GM12891 (cell line): Measurements from ENCODE around the gene RNPS1.

Experiments used
- PAX5 ChIP-seq: IDR thresholded peaks from 2 replicates; pipeline ENCODE4 v1.6.1; 2011; ENCODE audit warnings: low read length, moderate library complexity, mild to moderate bottlenecking; ENCODE audit not compliant: insufficient read depth, severe bottlenecking
- POLR2A ChIP-seq: IDR thresholded peaks from 2 replicates; pipeline ENCODE4 v1.6.1; 2011; ENCODE audit warnings: low read depth, low read length, control low read depth
- POLR2AphosphoS5 ChIP-seq: IDR thresholded peaks from 2 replicates; pipeline ENCODE4 v1.6.1; 2011; ENCODE audit warnings: low read depth, low read length, control low read depth
- POU2F2 ChIP-seq: IDR thresholded peaks from 2 replicates; pipeline ENCODE4 v1.6.1; 2011; ENCODE audit warnings: low read depth, mild to moderate bottlenecking, control low read depth, low read length, moderate library complexity
- SPI1 ChIP-seq: IDR thresholded peaks from 2 replicates; pipeline ENCODE4 v1.6.1; 2011; ENCODE audit warnings: low read depth, low read length, control low read depth
- TAF1 ChIP-seq: IDR thresholded peaks from 2 replicates; pipeline ENCODE4 v1.6.1; 2011; ENCODE audit warnings: low read depth, low read length, control low read depth

DNA sequence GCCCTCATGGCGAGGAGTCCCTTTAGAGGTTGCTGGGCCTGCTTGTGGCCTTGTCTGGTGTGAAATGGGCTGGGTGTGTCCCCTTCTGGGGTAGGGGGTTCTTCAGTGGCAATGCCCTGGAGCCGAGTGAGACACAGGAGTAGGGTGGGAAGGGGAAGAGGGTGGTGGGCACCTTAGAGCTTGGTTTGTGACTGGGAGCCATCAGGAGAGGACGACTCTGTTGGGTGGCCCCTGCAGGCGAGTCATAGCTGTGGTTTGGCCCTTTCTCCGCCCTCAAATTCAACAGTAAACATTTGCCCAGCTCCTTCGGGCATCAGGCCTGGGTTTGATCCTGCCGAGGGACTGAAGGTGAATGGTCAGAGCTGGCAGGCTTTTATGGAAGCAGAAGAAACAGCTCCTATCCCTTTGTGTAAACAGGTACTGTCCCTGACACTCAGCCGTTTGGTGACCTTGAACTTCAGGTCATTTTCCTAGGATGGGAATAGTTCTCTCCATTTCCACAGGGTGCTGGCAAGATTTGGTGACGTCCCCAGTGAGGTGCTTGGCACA lies 41.6 kb downstream of the RNPS1 start:
- TF ChIP-seq POLR2AphosphoS5 (no peak), TAF1 (no peak), POLR2A (no peak), SPI1 (no peak), PAX5 (no peak), POU2F2 (no peak)
